A673 (cell line): ENCODE results near the gene PSTPIP1.

Experiments used
- CTCF ChIP-seq: fragments of 300-800, 200-600 bp; sonication (generic); conservative IDR thresholded peaks from 2 replicates; pipeline ENCODE4 v1.5.1; 2017; ENCODE audit warnings: low read depth, mild to moderate bottlenecking, antibody characterized with exemption, low read length, moderate library complexity, mixed read lengths
- EZH2 ChIP-seq: fragments of 200-600 bp; sonication (generic); IDR thresholded peaks from 2 replicates; pipeline ENCODE4 v1.6.1; 2017; ENCODE audit warnings: borderline replicate concordance, low read depth, mild to moderate bottlenecking, mixed read lengths, antibody characterized with exemption, low read length; ENCODE audit not compliant: poor library complexity, severe bottlenecking

- no peak for TF ChIP-seq EZH2
- no peak for TF ChIP-seq CTCF
These were observed 25.6 kb downstream of the PSTPIP1 start for GRCh38 chr15:77020348-77021087.
